ENCODE measurements around the gene DNAL1.

DNA sequence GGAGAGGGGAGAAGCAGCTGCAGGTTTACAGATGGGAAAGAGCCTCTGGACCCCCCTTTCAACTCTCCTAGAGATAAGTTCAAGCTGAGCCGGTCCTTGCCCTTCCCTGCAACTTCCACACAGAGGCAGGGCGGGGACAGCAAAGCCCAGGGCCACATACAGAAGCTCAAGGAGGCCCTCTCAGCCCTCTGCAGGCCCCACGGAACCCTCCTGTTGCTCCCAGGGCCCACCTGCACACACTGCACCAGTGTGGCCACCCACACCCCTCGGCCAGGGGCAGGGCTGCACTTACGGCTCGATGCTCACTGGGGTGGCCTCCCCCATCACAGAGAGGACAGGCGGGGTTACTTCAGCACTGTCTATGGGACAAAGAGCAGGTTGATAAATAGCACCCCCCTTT, 82.4 kb downstream of the DNAL1 start:
- TF ChIP-seq, protein P1, sequence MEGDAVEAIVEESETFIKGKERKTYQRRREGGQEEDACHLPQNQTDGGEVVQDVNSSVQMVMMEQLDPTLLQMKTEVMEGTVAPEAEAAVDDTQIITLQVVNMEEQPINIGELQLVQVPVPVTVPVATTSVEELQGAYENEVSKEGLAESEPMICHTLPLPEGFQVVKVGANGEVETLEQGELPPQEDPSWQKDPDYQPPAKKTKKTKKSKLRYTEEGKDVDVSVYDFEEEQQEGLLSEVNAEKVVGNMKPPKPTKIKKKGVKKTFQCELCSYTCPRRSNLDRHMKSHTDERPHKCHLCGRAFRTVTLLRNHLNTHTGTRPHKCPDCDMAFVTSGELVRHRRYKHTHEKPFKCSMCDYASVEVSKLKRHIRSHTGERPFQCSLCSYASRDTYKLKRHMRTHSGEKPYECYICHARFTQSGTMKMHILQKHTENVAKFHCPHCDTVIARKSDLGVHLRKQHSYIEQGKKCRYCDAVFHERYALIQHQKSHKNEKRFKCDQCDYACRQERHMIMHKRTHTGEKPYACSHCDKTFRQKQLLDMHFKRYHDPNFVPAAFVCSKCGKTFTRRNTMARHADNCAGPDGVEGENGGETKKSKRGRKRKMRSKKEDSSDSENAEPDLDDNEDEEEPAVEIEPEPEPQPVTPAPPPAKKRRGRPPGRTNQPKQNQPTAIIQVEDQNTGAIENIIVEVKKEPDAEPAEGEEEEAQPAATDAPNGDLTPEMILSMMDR (IDR thresholded peaks at IDR 0.05), result no peak
- no peak for TF ChIP-seq POLR2A (IDR thresholded peaks at IDR 0.05)
